KOPT-K1 (cell line): ENCODE data around the gene TOX3.

Source experiments
- H3K27ac ChIP-seq: fragments of 200-600 bp; sonication (generic); 2 replicates; pipeline ENCODE4 v1.5.1; 2016; ENCODE audit warnings: antibody characterized with exemption, mild to moderate bottlenecking, low read depth, low read length; ENCODE audit not compliant: poor library complexity, severe bottlenecking
- H3K36me3 ChIP-seq: fragments of 200-600 bp; sonication (generic); 2 replicates; pipeline ENCODE4 v1.5.1; 2017; ENCODE audit warnings: antibody characterized with exemption, mild to moderate bottlenecking, low read length, moderate library complexity; ENCODE audit not compliant: insufficient read depth
- H3K9me3 ChIP-seq: fragments of 200-600 bp; sonication (generic); 2 replicates; pipeline ENCODE4 v1.5.1; 2017; ENCODE audit warnings: antibody characterized with exemption, low read length, mild to moderate bottlenecking; ENCODE audit not compliant: insufficient read depth, poor library complexity, severe bottlenecking

The TOX3 gene

DNA sequence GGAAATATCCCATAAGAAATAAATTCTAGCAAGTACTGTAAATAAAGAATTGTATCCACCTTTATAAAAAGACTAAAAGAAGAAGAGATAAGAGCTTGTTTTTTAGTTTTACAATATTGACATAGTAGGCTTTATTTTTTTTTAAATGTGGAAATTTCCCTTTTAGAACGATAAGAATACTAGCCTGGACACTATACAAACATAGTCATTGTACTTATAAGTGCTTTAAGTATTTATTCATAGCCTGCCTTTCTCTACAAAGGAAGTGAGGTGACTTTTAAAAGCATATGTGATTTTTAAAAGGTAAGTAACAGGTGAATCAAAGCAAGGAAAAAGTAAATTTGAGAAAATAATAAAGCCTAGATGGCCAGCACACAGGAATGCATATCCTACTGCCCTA, 17.7 kb downstream of the TOX3 start:
- Histone ChIP-seq H3K36me3 (no peaks in the 10 kb centered on the region), H3K27ac (no peak overlapping the region), H3K9me3 (no peaks in the 10 kb centered on the region)

DNA sequence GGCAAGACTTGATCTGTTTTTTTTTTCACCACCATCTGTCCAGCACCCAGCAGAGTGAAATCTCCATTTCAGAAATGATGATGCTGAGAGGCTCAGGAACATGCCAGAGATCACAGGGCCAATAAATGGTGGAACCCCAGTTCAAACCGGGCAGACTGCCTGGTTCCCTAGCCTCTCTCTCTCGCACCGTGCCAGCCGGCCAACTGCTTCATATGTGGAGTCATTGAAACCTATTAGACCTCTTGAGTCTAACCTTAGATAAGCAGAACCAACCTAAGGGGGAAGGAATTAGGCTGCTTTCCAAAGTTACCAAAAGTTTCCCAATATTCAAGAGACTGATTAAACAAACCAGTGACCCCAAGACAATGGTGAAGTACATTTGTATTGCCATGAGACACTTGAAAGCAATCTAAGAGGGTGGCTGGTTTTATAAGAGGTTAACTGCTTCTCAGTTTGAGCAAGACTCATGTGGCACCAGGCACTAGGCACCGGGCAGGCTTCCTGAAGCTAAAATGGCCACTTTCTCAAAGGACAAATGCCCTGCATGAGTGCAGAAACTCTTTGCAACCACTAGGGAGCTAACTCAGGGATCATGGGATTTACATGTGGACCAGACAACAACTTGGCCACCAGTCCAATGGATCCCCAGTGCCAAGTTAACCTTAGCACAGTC, 18.4 kb downstream of the TOX3 start:
- Histone ChIP-seq H3K27ac (no peak overlapping the region), H3K9me3 (no peaks in the 10 kb centered on the region), H3K36me3 (no peaks in the 10 kb centered on the region)

- no peaks in the 10 kb centered on the region for H3K9me3 ChIP-seq
- no peak overlapping the region for H3K27ac ChIP-seq
Measured at GRCh38 chr16:52526830-52527229, 20.1 kb downstream of the TOX3 start.

DNA sequence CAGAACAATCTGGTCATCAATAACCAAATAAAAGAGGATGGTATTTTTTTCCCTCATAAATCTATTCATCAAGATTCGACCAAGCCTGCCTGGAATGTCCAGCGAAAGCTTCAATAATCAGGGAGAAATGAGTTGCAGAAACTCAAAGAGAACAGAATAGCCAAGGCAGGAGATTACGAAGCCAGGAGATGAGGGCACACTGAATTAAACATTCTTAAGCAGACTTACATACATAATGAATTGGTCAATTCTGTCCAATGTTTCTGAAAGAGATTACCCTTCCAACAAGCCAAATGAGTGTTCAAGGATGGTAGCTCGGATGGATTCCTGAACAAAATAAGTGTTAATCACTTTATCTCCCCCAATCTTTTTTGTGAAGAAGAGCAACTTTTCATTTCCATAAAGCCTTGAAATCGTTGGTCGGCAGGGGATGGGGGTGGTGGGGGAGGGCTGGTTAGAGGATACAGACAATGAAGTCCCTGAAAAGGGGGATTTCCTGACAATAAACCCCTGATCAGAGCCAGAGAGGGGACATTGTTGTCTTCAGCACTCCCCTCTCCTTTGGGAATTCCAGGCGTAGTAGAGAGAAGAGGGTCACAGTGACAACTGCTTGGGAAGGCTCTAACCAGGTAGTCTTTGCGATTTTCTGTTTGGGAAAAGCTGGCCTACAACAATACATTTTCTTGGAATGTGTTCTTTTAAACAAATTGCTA, 20.7 kb downstream of the TOX3 start:
- Histone ChIP-seq H3K9me3 (no peaks in the 10 kb centered on the region), H3K36me3 (no peaks in the 10 kb centered on the region), H3K27ac (no peak overlapping the region)

More at GRCh38 chr16:52526830-52527229, 20.1 kb downstream of the TOX3 start:
- H3K36me3 ChIP-seq = no peaks in the 10 kb centered on the region

- Histone ChIP-seq H3K27ac (no peak overlapping the region), H3K36me3 (no peaks in the 10 kb centered on the region)
Measured at GRCh38 chr16:52521570-52521969, 25.4 kb downstream of the TOX3 start.

DNA sequence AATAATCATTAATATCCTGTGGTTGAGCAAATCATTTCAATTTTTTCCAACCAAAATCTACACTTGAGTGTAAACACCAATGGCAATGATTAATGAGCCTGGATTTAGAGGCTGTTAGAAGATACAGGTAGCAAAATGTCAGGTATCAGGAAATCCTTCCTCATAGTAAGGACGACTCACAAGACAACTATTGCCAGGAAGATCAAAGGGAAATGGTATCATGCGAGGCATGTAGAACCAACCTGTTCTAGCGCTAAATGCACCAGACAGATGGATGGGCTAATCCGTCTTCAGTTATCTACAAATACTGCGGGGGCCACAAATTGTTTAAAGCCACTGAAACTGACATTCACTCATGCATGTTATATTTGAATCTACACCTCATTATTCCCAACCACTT, 28.1 kb downstream of the TOX3 start:
- Histone ChIP-seq H3K36me3 (no peaks in the 10 kb centered on the region), H3K27ac (no peak overlapping the region)

More at GRCh38 chr16:52521570-52521969, 25.4 kb downstream of the TOX3 start:
- H3K9me3 ChIP-seq = no peaks in the 10 kb centered on the region

DNA sequence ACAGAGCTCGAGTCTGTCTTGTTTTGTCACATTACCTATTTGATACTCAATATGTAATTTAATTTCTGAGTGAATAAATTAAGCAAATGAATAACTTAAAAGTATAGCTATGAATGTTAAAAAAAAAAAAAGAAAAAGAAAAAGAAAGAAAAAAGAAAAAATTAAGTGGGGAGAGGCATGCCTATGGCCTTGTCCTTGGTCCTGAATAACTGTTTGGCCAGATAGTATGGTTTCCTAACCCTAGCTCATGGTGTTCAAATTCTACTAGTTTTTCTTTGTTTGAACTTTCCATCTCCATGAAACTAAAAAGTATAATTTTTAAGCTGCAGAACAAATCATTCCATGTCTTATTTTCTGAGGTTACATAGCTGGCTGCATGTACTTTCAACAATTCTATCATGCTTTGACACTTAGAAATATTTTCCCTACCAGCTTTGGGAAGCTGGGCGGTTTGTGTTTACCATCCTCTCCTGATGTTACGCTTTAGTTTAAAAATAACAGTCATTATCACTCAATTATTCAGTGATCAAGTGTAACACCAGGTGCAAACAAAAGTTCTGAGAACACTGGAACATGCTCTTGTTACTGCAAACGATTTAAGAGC, 31.8 kb downstream of the TOX3 start:
- no peaks in the 10 kb centered on the region for H3K36me3 ChIP-seq
- H3K27ac ChIP-seq = no peak overlapping the region
- no peaks in the 10 kb centered on the region for H3K9me3 ChIP-seq

More for the DNA sequence above, 28.1 kb downstream of the TOX3 start:
- H3K9me3 ChIP-seq = no peaks in the 10 kb centered on the region

- Histone ChIP-seq H3K36me3 (no peaks in the 10 kb centered on the region), H3K9me3 (no peaks in the 10 kb centered on the region), H3K27ac (no peak overlapping the region)
Measured at GRCh38 chr16:52512297-52512987, 34.5 kb downstream of the TOX3 start.

GRCh38 chr16:52501746-52502145, 45.2 kb downstream of the TOX3 start:
- Histone ChIP-seq H3K36me3 (no peaks in the 10 kb centered on the region), H3K9me3 (no peaks in the 10 kb centered on the region), H3K27ac (no peak overlapping the region)

- Histone ChIP-seq H3K27ac (no peak overlapping the region), H3K9me3 (no peaks in the 10 kb centered on the region), H3K36me3 (no peaks in the 10 kb centered on the region)
Measured at GRCh38 chr16:52500963-52501362, 46.0 kb downstream of the TOX3 start.

GRCh38 chr16:52499060-52499440, 47.9 kb downstream of the TOX3 start:
- Histone ChIP-seq H3K27ac (no peak overlapping the region), H3K36me3 (no peaks in the 10 kb centered on the region), H3K9me3 (no peaks in the 10 kb centered on the region)

GRCh38 chr16:52498328-52499059, 48.4 kb downstream of the TOX3 start:
- Histone ChIP-seq H3K27ac (no peak overlapping the region), H3K9me3 (no peaks in the 10 kb centered on the region), H3K36me3 (no peaks in the 10 kb centered on the region)

DNA sequence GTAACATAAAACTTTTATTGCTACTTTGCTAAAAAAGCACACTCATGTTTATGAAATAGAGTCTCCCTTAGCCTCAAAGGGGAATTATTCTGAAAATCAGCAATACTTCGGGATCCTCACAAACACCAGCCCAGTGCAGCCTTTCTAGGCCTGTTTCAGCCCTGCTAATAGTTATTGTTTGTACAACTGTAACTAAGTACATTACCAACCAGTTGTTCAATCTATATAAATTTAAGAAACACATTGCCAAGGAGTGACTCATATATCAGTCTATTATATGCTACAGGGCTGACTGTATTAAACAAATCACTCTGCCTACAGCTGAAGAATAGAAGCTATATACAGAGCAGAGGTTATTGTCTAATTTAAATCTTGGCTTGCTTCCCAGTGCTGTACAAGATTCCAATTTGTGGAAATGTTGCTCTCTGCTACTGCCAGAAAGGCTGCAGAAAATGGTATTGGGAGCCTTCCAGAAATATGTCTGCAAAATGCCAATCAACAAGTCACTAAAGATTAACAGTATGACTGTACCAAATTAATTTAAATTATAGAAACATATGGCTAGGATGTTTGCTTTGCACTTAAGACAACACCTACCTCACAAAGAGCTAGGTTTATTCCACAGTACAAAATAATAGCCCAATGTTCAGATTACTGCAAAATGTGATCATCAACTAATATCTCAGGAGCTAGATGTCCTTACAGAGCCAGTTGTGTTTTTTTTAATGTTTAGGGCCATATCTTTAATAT, 49.7 kb downstream of the TOX3 start:
- H3K27ac ChIP-seq = no peak overlapping the region

More for the DNA sequence above, 49.7 kb downstream of the TOX3 start:
- Histone ChIP-seq H3K36me3 (no peaks in the 10 kb centered on the region), H3K9me3 (no peaks in the 10 kb centered on the region)
